ENCODE data around the gene DLST. TPM values are rescaled to one million over a fixed set of nuclear protein-coding genes. Genes with fewer than 3 reads are reported as not detected.

Gene DLST
- polyA plus RNA-seq, 3 donors: 116 to 132 (median 122) TPM

- peak in 5 of 11 donors; percentile 12 to 31 (median 16) for DNase-seq (ENCODE audit: extremely low read depth in 1 of 11, low read depth in 9 of 11, low spot score in 4 of 11)
These were observed 596 bp downstream of the DLST start for GRCh38 chr14:74882103-74882920.

GRCh38 chr14:74886001-74886400 lies 4.3 kb downstream of the DLST start:
- DNase-seq (ENCODE audit: extremely low read depth in 1 of 11, low read depth in 9 of 11, low spot score in 4 of 11): no peak

GRCh38 chr14:74888164-74889158 lies 6.7 kb downstream of the DLST start:
- DNase-seq (ENCODE audit: extremely low read depth in 1 of 11, low read depth in 9 of 11, low spot score in 4 of 11): no peak

DNA sequence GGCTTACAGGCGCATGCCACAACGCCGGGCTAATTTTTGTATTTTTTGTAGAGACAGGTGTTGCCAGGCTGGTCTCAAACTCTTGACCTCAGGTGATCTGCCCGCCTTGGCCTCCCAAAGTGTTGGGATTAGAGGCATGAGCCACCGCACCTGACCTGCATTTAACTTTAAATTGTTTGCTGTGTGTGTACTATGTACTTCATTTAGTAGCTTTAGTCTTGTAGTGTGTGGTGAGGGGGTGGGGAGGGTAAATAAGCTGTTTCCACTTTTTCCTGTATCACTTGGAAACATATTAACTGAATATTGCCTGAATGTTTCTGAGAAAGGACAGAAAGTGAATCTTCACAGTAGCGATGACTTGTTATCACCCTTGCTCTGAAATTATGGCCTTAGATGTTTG lies 8.5 kb downstream of the DLST start:
- DNase-seq (ENCODE audit: extremely low read depth in 1 of 11, low read depth in 9 of 11, low spot score in 4 of 11): no peak

DNA sequence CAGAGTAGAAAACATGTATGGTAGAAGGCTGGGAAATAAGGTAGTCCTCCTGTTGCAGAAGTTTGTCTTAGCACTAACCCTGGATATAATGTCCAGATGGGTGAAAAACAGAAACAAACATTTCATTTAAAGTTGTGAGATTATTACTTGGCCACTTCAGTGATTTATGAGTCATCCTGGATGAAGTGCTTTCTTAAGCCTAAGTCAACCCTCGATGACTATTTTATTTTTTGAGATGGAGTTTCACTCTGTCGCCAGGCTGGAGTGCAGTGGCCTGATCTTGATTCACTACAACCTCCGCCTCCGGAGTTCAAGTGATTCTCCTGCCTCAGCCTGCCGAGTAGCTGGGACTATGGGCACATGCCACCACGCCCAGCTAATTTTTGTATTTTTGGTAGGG lies 10.2 kb downstream of the DLST start:
- no peak for DNase-seq (ENCODE audit: extremely low read depth in 1 of 11, low read depth in 9 of 11, low spot score in 4 of 11)

DNA sequence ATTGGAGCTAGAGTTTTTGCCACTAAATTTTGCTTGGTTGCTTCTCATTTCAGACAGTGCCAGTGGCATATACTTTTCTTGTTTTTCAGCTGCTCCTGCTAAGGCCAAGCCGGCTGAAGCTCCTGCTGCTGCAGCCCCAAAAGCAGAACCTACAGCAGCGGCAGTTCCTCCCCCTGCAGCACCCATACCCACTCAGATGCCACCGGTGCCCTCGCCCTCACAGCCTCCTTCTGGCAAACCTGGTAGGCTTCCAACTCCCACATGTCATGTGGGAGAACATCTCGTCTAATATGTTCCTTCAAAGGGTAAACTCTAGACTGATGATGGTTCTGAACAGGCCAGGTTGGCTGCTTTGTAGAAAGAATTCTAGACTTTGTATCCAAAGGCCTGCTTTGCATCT lies 11.0 kb downstream of the DLST start:
- DNase-seq (ENCODE audit: extremely low read depth in 1 of 11, low read depth in 9 of 11, low spot score in 4 of 11): no peak

- no peak for DNase-seq (ENCODE audit: extremely low read depth in 1 of 11, low read depth in 9 of 11, low spot score in 4 of 11)
These were observed 11.9 kb downstream of the DLST start for GRCh38 chr14:74893614-74894091.

GRCh38 chr14:74896400-74896799 lies 14.7 kb downstream of the DLST start:
- DNase-seq (ENCODE audit: extremely low read depth in 1 of 11, low read depth in 9 of 11, low spot score in 4 of 11): no peak

DNA sequence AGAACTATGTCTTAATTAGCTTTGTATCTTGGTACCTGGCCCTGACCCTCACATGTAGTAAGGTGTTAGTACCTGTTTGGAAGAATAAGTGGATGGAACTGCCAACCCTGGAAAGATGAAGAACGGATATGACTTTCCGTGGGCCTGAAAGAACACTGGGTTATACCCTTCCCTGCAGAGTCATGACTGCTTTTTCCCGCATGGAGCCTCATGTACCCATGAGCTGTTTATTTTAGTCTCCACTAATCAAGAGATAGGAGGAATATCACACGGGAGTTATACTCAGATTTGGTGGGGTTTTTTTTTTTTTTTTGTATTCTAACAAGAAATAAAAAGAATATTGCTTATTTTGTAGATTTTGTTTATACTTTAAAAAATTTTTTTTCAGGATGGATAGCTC lies 15.9 kb downstream of the DLST start:
- DNase-seq (ENCODE audit: extremely low read depth in 1 of 11, low read depth in 9 of 11, low spot score in 4 of 11): no peak

DNA sequence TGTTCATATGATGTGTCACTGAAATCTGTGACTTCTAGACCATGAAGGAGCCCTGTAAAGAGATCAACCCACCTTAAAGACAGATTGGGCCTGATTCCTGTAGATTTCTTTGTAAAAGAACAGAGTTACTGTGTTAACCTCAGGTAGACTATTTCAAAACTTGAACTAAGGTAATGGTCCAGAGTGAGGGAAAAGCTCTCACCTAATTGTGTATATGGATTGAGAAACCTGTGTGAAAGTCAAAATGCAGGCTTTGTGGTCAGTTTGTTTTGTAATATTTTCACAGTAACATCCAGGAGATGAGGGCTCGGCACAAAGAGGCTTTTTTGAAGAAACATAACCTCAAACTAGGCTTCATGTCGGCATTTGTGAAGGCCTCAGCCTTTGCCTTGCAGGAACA lies 16.4 kb downstream of the DLST start:
- no peak for DNase-seq (ENCODE audit: extremely low read depth in 1 of 11, low read depth in 9 of 11, low spot score in 4 of 11)

DNA sequence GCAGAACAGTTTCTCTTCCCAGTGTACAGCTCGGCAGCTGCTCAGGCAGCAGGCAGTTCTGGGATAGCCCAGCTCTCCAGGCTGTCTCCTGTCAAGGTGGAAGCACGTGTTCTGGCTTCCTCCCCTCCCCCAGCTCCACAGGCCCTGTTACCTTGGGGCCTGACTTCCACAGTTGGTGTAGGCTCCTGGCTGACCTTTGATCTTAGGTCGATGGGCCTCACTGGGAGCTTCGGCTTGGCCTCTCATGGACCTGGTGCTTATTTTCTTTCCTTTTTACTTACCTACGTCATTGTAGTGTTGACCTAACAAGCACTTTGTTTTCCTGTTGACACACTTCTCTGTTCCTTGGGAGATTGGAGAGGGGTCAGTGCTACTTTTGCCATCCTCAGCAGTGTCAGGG lies 17.0 kb downstream of the DLST start:
- no peak for DNase-seq (ENCODE audit: extremely low read depth in 1 of 11, low read depth in 9 of 11, low spot score in 4 of 11)

- DNase-seq (ENCODE audit: extremely low read depth in 1 of 11, low read depth in 9 of 11, low spot score in 4 of 11): no peak
These were observed 21.4 kb downstream of the DLST start for GRCh38 chr14:74902941-74903705.

DNA sequence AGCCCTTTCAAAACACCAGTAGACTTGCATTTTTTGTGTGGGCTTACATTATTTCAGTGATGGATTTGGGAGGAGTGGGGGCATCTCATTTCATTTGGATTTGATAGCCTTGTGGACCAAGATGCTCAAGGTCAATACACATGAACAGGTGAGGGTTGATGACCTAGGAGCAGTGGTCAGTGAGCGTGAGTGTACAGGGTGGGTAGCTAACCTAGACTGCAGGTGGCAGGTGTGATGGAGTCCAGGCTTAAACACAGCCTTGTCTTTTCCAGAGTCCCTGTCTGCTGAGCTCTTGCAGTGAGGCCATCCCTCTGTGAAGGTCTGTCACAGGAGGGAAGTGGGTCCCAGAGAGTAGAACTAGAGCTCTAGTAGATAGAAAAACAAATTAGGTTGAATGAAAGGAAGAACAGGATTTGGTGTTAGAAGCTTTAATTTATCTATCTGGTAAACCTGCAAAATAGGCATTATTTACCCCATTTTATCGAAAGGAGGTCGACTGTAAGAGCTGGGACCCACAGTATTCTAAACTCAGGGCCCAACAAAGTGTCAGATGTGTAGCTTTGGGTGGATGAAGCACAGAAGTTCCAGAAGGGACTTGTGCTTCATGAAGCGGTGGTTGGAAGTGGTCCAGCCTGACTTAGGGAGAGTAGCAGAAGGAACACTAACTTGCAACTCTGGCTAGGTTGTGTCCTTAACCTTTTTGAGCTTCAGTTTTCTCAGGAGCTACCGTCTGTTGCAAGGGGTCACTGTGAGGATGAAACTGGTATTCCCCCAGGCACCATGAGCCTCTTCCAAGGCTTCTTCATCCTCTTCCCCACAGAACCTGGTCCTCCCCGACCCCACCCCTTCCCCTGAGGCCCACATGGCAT lies 23.2 kb downstream of the DLST start:
- no peak for DNase-seq (ENCODE audit: extremely low read depth in 1 of 11, low read depth in 9 of 11, low spot score in 4 of 11)

DNA sequence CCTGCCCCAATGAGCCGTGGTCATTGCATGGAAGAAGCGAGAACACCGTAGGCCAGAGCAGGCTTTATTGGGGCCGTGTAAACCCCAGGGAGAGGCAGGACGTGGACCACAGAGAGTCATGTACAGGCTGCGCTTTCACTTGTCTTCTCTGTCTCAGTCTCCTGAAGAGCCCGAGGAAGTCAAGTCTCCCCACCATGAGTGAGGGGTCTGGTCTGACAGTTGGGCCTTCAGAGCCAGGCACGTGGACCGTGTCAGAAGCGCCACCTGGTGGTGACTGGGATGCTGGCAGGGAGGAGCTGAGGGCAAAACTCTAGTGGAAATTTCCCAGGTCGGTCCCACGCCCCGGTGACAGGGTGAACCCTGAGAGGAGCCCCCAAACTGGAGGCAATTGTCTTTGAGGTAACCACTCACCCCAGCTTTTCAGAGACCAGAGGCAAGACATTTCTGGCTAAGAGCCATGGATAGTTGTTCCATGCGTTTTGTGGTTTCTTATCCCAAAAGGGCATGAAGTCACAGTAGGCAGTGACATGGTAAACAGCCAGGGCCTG lies 24.0 kb downstream of the DLST start:
- peak in 2 of 11 donors; percentile 33 to 49 for DNase-seq (ENCODE audit: extremely low read depth in 1 of 11, low read depth in 9 of 11, low spot score in 4 of 11)

GRCh38 chr14:74906925-74907521 lies 25.3 kb downstream of the DLST start:
- DNase-seq (ENCODE audit: extremely low read depth in 1 of 11, low read depth in 9 of 11, low spot score in 4 of 11): no peak

DNA sequence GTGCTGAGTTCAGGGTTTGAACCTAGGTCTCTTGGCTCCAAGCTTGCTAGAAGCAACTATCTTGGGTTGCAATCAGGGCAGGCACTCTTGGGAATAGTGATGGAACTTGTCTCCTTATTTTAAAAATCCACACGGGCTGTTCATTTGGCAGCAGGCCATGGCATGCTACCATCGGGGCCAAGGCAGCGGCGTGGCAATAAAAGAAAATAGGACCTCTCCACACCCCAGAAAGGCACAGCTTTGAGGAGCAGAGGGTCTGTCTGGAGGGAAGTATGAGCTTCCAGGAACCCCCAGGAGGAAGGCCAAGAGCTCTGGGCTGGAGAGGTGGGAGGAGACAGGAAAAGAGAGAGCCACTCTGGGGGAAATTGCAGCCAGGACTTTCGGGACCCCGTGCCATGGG lies 26.0 kb downstream of the DLST start:
- DNase-seq (ENCODE audit: extremely low read depth in 1 of 11, low read depth in 9 of 11, low spot score in 4 of 11): no peak

- DNase-seq (ENCODE audit: extremely low read depth in 1 of 11, low read depth in 9 of 11, low spot score in 4 of 11): no peak
These were observed 27.2 kb downstream of the DLST start for GRCh38 chr14:74908861-74909341.
